Subcutaneous adipose tissue (tissue), 4 donors: ENCODE results near the gene TXNDC8. TPM values are rescaled to one million over a fixed set of nuclear protein-coding genes. Genes with fewer than 3 reads are reported as not detected.

Experiments
- small RNA-seq: library from RNA; depleted of rRNA; stranded (forward); fragments of <200 nt; gene quantifications from one replicate; pipeline ENCODE3, GENCODE V24; 2016
- total RNA-seq, 4 donors: library from RNA; depleted of rRNA; stranded (reverse); fragments of >200 nt; gene quantifications; one replicate each; pipeline ENCODE4 v1.1.0, GENCODE V29; 2016

The TXNDC8 gene
- total RNA-seq, 4 donors from 2014 or later = not detected

Small RNA genes within 50 kb of the gene (small RNA-seq; reads per million reads assigned to genes)
- gene RNU6-1039P = not detected

Other genes starting within 250 kb of the TXNDC8 start
- gene C9orf152, start 129.7 kb downstream of the TXNDC8 start, total RNA-seq = not detected
- 100 to 1,000 TPM in 3 of 4 donors, 10 to 100 TPM in 1; 85.5 to 274 (median 123) TPM for gene TXN, start 81.4 kb downstream of the TXNDC8 start, total RNA-seq
- gene SVEP1, start 241.9 kb upstream of the TXNDC8 start, total RNA-seq = 100 to 1,000 TPM in 3 of 4 donors, 10 to 100 TPM in 1; 87.2 to 204 (median 174) TPM